Right lobe of liver (tissue), 4 donors: ENCODE results near the gene ZFP92.

ENCODE experiments used
- POLR2A ChIP-seq: fragments of 450-650 bp; IDR thresholded peaks from one replicate; pipeline ENCODE4 v1.6.1; 2017; ENCODE audit warnings: antibody characterized with exemption, mild to moderate bottlenecking
- TF ChIP-seq, protein P1 (sequence below), 4 donors: fragments of 200-600 bp in 3 of 4; fragments of 450-650 bp in 1 of 4; IDR thresholded peaks; one replicate each; pipeline versions ENCODE4 v1.5.1 to v1.8.0; 2016 to 2022; ENCODE audit warnings: antibody characterized with exemption in 4 of 4, mild to moderate bottlenecking in 2 of 4
- donor health status: DM: no; HTN: no; CAD: no.
- donor health status: DM: no; HTN: no; CAD: no.
- donor health status: DM: no; HTN: yes; CAD: no.

DNA sequence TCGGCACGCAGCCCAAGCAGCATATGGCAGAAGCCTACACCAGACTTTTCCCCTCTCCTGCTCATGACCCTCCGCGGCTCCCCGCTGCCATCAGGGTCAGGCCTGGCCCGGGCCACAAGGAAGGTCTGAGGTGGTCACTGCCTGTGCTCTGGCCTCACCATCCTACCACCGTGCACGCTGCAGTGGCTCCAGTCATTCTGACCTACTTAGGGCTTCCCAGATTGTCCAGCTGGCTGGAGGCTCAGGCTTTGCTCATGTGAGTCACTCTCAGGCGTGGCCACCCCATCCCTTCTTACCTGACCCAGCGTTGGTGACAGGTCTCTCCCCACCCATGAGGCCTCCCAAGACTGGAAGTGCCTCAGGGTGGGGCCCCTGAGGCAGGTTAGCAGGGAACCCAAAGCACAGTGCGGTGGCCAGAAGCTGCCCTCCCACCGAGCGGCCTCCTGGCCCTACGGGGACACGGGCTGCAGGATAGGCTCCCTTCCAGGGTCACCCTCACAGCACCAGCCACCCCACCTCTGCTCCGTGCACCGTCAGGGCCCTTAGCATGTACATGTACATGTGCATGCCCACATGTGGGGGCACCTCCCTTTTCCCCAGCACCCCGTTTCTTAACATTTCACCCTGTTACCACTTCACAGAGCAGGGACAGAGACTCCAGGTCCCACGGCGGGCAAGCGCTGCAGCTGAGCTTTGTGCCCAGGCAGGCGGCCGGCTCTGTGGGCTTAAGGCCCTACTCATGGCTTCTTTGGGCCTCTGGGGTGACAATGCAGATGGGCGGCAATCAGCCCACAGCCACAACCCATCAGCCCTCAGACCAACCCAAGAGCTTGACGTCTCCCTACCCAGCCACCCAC lies 32.4 kb downstream of the ZFP92 start:
- TF ChIP-seq, protein P1, sequence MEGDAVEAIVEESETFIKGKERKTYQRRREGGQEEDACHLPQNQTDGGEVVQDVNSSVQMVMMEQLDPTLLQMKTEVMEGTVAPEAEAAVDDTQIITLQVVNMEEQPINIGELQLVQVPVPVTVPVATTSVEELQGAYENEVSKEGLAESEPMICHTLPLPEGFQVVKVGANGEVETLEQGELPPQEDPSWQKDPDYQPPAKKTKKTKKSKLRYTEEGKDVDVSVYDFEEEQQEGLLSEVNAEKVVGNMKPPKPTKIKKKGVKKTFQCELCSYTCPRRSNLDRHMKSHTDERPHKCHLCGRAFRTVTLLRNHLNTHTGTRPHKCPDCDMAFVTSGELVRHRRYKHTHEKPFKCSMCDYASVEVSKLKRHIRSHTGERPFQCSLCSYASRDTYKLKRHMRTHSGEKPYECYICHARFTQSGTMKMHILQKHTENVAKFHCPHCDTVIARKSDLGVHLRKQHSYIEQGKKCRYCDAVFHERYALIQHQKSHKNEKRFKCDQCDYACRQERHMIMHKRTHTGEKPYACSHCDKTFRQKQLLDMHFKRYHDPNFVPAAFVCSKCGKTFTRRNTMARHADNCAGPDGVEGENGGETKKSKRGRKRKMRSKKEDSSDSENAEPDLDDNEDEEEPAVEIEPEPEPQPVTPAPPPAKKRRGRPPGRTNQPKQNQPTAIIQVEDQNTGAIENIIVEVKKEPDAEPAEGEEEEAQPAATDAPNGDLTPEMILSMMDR (IDR thresholded peaks at IDR 0.05) = no peak
- no peak for TF ChIP-seq POLR2A
